Endodermal cell (in vitro differentiated cells): Measurements from ENCODE around the gene ZWINT. TPM values are rescaled to one million over a fixed set of nuclear protein-coding genes. Genes with fewer than 3 reads are reported as not detected.

Experiments used
- DNase-seq: peaks from one replicate; pipeline ENCODE4 v3.0.0-alpha.2; 2017
- H3K27ac ChIP-seq: 2 replicates; pipeline ENCODE4 v1.5.1; 2013; ENCODE audit warnings: mild to moderate bottlenecking, low read depth, low read length, moderate library complexity
- H3K27me3 ChIP-seq: 2 replicates; pipeline ENCODE4 v1.6.1; 2013; ENCODE audit warnings: mild to moderate bottlenecking, low read length, moderate library complexity; ENCODE audit not compliant: insufficient read depth, control insufficient read depth, poor library complexity, severe bottlenecking
- H3K36me3 ChIP-seq: 2 replicates; pipeline ENCODE4 v1.7.0; 2013; ENCODE audit warnings: mild to moderate bottlenecking, low read length, moderate library complexity; ENCODE audit not compliant: control insufficient read depth, insufficient read depth
- H3K4me1 ChIP-seq: one replicate; pipeline ENCODE4 v1.7.0; 2013; ENCODE audit warnings: low read length; ENCODE audit not compliant: control insufficient read depth, insufficient read depth
- H3K4me3 ChIP-seq: 2 replicates; pipeline ENCODE4 v1.5.1; 2013; ENCODE audit warnings: mild to moderate bottlenecking, low read length, moderate library complexity
- H3K9ac ChIP-seq: 2 replicates; pipeline ENCODE4 v1.6.1; 2013; ENCODE audit warnings: mild to moderate bottlenecking, low read length, moderate library complexity; ENCODE audit not compliant: poor library complexity, severe bottlenecking; ENCODE audit errors: extremely low read depth
- H3K9me3 ChIP-seq: 2 replicates; pipeline ENCODE4 v1.6.1; 2013; ENCODE audit warnings: mild to moderate bottlenecking, low read length, moderate library complexity; ENCODE audit not compliant: control insufficient read depth
- H3K27ac Mint-ChIP-seq: 2 replicates; pipeline ENCODE4 v1.8.0; 2020; ENCODE audit warnings: mixed read lengths
- H3K27me3 Mint-ChIP-seq: 2 replicates; pipeline ENCODE4 v1.8.0; 2021; ENCODE audit warnings: mild to moderate bottlenecking, mixed read lengths; ENCODE audit not compliant: insufficient read depth
- H3K36me3 Mint-ChIP-seq: 2 replicates; pipeline ENCODE4 v1.8.0; 2020; ENCODE audit warnings: low read depth, mixed read lengths
- H3K4me1 Mint-ChIP-seq: 2 replicates; pipeline ENCODE4 v1.8.0; 2020; ENCODE audit warnings: mixed read lengths
- H3K4me3 Mint-ChIP-seq: 2 replicates; pipeline ENCODE4 v1.8.0; 2020; ENCODE audit warnings: mild to moderate bottlenecking, moderate library complexity, mixed read lengths
- H3K9me3 Mint-ChIP-seq: 2 replicates; pipeline ENCODE4 v1.8.0; 2020; ENCODE audit warnings: mild to moderate bottlenecking, mixed read lengths
- WGBS, 2 experiments: methylation state at CpG; one replicate each; pipeline versions ENCODE4 v1.1.5 to v1.1.7; 2013; ENCODE audit warnings: missing lambda C conversion rate in 2 of 2, mixed read lengths in 1 of 2; ENCODE audit not compliant: insufficient coverage in 1 of 2, insufficient read length in 1 of 2; 5-methylcytosine and 5-hydroxymethylcytosine counted together
- long read RNA-seq, 4 experiments: library from polyadenylated mRNA in 2 of 4; library from RNA in 1 of 4; library from capped mRNA in 1 of 4; stranded (forward) in 3 of 4; unstranded in 1 of 4; transcript quantifications; one replicate each; pipeline ENCODE4 v2.0.0, GENCODE V29; 2020 to 2021; ENCODE audit warnings: inconsistent platforms in 1 of 4
- polyA plus RNA-seq, 2 experiments: library from polyadenylated mRNA; stranded (reverse); fragments of 50-300 nt; gene quantifications; one replicate each; pipeline ENCODE4 v1.2.3, GENCODE V29; 2013
- total RNA-seq, 2 donors: library from RNA; stranded (reverse); fragmentation: NEBNext Ultra II Directional in 1 of 2; extraction: Animal tissue kit (Norgen Biotek cat#: 25700) in 1 of 2; gene quantifications; 2 replicates in 1 of 2; 3 replicates in 1 of 2; pipeline ENCODE4 v1.2.1, GENCODE V29; 2021
- TF ChIP-seq, protein P1 (sequence below): fragments of 200-600 bp; sonication (generic); conservative IDR thresholded peaks from 2 replicates; pipeline ENCODE4 v1.5.0; 2021; ENCODE audit warnings: antibody characterized with exemption, mild to moderate bottlenecking

ZWINT gene, protein sequence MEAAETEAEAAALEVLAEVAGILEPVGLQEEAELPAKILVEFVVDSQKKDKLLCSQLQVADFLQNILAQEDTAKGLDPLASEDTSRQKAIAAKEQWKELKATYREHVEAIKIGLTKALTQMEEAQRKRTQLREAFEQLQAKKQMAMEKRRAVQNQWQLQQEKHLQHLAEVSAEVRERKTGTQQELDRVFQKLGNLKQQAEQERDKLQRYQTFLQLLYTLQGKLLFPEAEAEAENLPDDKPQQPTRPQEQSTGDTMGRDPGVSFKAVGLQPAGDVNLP
- 10 to 100 TPM; 62.0 to 83.5 TPM for total RNA-seq
- 73.4 TPM for polyA plus RNA-seq (2013, experiment 1 of 2)
- polyA plus RNA-seq (2013, experiment 2 of 2), result 65.7 TPM
- long read RNA-seq, experiment 1, transcript ZWINT-202 (9 exons, 807 nt), result major isoform, 5 of 51 reads
- long read RNA-seq, experiment 1, partial matches to known transcripts, result 27 of 51 reads
- long read RNA-seq, experiment 1, other reads (novel, unspliced or antisense), result 13 of 51 reads
- long read RNA-seq, experiment 2, transcript ZWINT-202 (9 exons, 807 nt), result minor isoform, 14 of 113 reads
- long read RNA-seq, experiment 2, transcript ZWINT-209 (7 exons, 1,961 nt), result minor isoform, 8 of 113 reads
- long read RNA-seq, experiment 2, transcript ZWINT-204 (8 exons, 1,851 nt), result minor isoform, 7 of 113 reads
- long read RNA-seq, experiment 2, transcript ZWINT-203 (9 exons, 1,872 nt), result major isoform, 54 of 113 reads
- long read RNA-seq, experiment 2, partial matches to known transcripts, result 10 of 113 reads
- long read RNA-seq, experiment 2, other reads (novel, unspliced or antisense), result 20 of 113 reads
- long read RNA-seq, experiment 3, transcript ZWINT-203 (9 exons, 1,872 nt), result major isoform, 287 of 567 reads
- long read RNA-seq, experiment 3, transcript ZWINT-209 (7 exons, 1,961 nt), result minor isoform, 47 of 567 reads
- long read RNA-seq, experiment 3, transcript ZWINT-202 (9 exons, 807 nt), result minor isoform, 26 of 567 reads
- long read RNA-seq, experiment 3, transcript ZWINT-204 (8 exons, 1,851 nt), result minor isoform, 51 of 567 reads
- long read RNA-seq, experiment 3, partial matches to known transcripts, result 37 of 567 reads
- long read RNA-seq, experiment 3, other reads (novel, unspliced or antisense), result 117 of 567 reads
- long read RNA-seq, experiment 4, transcript ZWINT-202 (9 exons, 807 nt), result minor isoform, 14 of 148 reads
- long read RNA-seq, experiment 4, transcript ZWINT-203 (9 exons, 1,872 nt), result major isoform, 55 of 148 reads
- long read RNA-seq, experiment 4, partial matches to known transcripts, result 31 of 148 reads
- long read RNA-seq, experiment 4, other reads (novel, unspliced or antisense), result 43 of 148 reads

DNA sequence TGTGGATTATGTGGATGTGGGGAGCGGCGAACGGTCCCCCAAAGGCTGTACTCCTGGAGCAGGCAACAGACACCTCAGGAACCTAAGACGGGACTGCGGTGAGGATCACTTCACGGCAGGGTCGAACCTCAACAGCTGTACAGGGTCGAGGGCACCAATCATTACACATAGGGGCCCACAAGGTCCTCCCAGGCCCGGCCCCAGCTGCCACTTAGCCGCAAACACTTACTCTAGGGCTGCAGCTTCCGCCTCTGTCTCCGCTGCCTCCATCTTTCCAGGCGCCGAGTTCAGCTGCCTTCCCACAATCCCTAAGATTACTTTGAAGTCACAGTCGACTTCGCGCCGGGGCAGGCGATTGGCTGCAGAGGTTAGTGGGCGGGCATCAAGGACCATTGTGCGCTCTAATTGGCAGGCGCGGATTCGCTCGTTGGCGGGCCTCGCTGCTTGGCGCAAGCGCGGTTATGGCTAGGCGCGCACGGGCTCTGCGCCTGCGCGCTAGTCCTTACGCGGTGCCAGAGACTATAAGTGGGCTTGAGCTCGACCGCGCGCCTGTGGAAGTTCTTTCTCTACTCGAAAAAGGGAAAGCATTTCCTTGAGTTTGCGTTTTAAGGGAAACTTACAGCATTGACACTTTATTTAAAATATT lies at the start of gene ZWINT:
Gene ZWINT, minus strand, starts transcription at position 293 of the 646 bp plus-strand sequence. Its CDS starts 23 bp downstream, at position 270.
- H3K4me3 ChIP-seq, result peak within 1 kb of the TSS; percentile 92
- peaks cover 10% of the 10 kb centered on the region for H3K4me1 Mint-ChIP-seq
- DNase-seq, result peak; percentile 97
- TF ChIP-seq, protein P1, sequence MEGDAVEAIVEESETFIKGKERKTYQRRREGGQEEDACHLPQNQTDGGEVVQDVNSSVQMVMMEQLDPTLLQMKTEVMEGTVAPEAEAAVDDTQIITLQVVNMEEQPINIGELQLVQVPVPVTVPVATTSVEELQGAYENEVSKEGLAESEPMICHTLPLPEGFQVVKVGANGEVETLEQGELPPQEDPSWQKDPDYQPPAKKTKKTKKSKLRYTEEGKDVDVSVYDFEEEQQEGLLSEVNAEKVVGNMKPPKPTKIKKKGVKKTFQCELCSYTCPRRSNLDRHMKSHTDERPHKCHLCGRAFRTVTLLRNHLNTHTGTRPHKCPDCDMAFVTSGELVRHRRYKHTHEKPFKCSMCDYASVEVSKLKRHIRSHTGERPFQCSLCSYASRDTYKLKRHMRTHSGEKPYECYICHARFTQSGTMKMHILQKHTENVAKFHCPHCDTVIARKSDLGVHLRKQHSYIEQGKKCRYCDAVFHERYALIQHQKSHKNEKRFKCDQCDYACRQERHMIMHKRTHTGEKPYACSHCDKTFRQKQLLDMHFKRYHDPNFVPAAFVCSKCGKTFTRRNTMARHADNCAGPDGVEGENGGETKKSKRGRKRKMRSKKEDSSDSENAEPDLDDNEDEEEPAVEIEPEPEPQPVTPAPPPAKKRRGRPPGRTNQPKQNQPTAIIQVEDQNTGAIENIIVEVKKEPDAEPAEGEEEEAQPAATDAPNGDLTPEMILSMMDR, result no peak
- H3K9me3 Mint-ChIP-seq, result no peaks in the 10 kb centered on the region
- 0% methylated on average over 12 to 43 of the region's 44 CpGs for WGBS, 2 experiments
- H3K27me3 Mint-ChIP-seq, result no peaks in the 10 kb centered on the region
- H3K27ac ChIP-seq, result no peak within 1 kb of the TSS
- peaks cover 19% of the 10 kb centered on the region for H3K36me3 Mint-ChIP-seq
- H3K27me3 ChIP-seq, result no peaks in the 10 kb centered on the region
- H3K4me1 ChIP-seq, result peaks cover 4% of the 10 kb centered on the region
- H3K36me3 ChIP-seq, result peaks cover 33% of the 10 kb centered on the region
- no peaks in the 10 kb centered on the region for H3K9me3 ChIP-seq
- H3K4me3 Mint-ChIP-seq, result peak within 1 kb of the TSS; percentile 98
- H3K27ac Mint-ChIP-seq, result peak within 1 kb of the TSS; percentile 95
- peak within 1 kb of the TSS; percentile 70 for H3K9ac ChIP-seq

DNA sequence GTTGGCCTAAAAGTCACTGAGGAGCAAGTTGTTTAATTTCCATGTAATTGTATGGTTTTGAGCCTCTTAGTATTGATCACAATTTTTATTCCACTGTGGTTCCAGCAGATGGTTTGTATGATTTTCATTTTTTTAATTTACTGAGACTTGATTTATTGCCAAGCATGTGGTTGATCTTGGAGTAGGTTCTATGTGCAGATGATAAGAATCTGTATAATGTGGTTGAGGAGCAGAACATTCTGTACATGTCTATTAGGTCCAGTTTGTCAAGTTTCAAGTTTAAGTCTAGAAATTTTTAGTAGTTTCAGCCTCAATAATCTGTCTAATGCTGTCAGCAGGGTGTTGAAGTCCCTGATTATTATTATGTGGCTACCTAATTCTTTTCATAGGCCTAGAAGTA lies 22.7 kb upstream of the ZWINT start:
- H3K4me1 ChIP-seq, result no peaks in the 10 kb centered on the region
- H3K27me3 Mint-ChIP-seq, result no peaks in the 10 kb centered on the region
- no peaks in the 10 kb centered on the region for H3K9me3 Mint-ChIP-seq
- H3K36me3 ChIP-seq, result no peaks in the 10 kb centered on the region
- H3K27me3 ChIP-seq, result no peaks in the 10 kb centered on the region
- no peak overlapping the region for H3K9ac ChIP-seq
- TF ChIP-seq, protein P1, result no peak
- no peak overlapping the region for H3K4me3 ChIP-seq
- H3K4me1 Mint-ChIP-seq, result no peaks in the 10 kb centered on the region
- H3K4me3 Mint-ChIP-seq, result no peak overlapping the region
- H3K27ac Mint-ChIP-seq, result no peak overlapping the region
- no peak for DNase-seq
- no peak overlapping the region for H3K27ac ChIP-seq
- no peaks in the 10 kb centered on the region for H3K9me3 ChIP-seq
- H3K36me3 Mint-ChIP-seq, result no peaks in the 10 kb centered on the region
